WERI-Rb-1 (cell line): ENCODE data around the gene CES2.

Source experiments
- DNase-seq: peaks from one replicate; pipeline ENCODE4 v3.0.0-alpha.2; 2020
- H3K27ac ChIP-seq: fragments of 250-450 bp; sonication (Bioruptor Pico); 2 replicates; pipeline ENCODE4 v1.5.1; 2020; ENCODE audit warnings: mild to moderate bottlenecking, moderate library complexity
- H3K27me3 ChIP-seq: fragments of 250-450 bp; sonication (Bioruptor Pico); 2 replicates; pipeline ENCODE4 v1.5.1; 2021; ENCODE audit warnings: mild to moderate bottlenecking, low read depth, moderate library complexity; ENCODE audit not compliant: insufficient read depth, severe bottlenecking
- H3K36me3 ChIP-seq: fragments of 250-450 bp; sonication (Bioruptor Pico); 2 replicates; pipeline ENCODE4 v1.5.1; 2020; ENCODE audit warnings: mild to moderate bottlenecking, moderate library complexity
- H3K4me3 ChIP-seq: 2 replicates; pipeline ENCODE4 v1.5.1; 2011; ENCODE audit warnings: low read depth, mild to moderate bottlenecking, control low read depth, low read length
- H3K9me3 ChIP-seq: fragments of 250-450 bp; sonication (Bioruptor Pico); 2 replicates; pipeline ENCODE4 v1.5.1; 2021; ENCODE audit warnings: mild to moderate bottlenecking, moderate library complexity; ENCODE audit not compliant: severe bottlenecking
- TF ChIP-seq, protein P1 (sequence below): IDR thresholded peaks from 2 replicates; pipeline ENCODE4 v1.5.1; 2011; ENCODE audit warnings: low read depth, mild to moderate bottlenecking, control low read depth, inconsistent platforms, low read length

Gene CES2

DNA sequence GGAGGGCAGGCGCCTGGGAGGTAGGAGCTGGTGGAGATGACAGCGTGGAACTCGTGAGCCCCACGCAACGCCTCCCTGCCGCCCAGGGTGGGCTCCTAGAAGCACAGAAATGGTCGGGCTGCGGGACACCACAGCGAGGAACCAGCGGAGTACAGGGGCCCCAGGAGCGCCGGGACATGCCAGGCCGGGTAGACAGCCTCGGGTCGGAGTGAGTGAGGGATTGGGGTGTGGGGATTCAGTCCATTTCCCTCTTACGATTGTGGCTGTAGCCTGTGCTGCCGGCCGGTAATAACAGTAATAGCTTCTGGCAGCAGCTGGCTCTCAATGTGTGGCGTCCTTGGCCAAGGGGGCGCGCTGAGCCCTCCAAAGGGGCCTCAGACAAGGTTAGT is 13.5 kb downstream of the CES2 start:
- TF ChIP-seq, protein P1, sequence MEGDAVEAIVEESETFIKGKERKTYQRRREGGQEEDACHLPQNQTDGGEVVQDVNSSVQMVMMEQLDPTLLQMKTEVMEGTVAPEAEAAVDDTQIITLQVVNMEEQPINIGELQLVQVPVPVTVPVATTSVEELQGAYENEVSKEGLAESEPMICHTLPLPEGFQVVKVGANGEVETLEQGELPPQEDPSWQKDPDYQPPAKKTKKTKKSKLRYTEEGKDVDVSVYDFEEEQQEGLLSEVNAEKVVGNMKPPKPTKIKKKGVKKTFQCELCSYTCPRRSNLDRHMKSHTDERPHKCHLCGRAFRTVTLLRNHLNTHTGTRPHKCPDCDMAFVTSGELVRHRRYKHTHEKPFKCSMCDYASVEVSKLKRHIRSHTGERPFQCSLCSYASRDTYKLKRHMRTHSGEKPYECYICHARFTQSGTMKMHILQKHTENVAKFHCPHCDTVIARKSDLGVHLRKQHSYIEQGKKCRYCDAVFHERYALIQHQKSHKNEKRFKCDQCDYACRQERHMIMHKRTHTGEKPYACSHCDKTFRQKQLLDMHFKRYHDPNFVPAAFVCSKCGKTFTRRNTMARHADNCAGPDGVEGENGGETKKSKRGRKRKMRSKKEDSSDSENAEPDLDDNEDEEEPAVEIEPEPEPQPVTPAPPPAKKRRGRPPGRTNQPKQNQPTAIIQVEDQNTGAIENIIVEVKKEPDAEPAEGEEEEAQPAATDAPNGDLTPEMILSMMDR: no peak
- H3K36me3 ChIP-seq: no peaks in the 10 kb centered on the region
- peaks cover 7% of the 10 kb centered on the region for H3K9me3 ChIP-seq
- H3K27ac ChIP-seq: no peak overlapping the region
- DNase-seq: no peak
- H3K4me3 ChIP-seq: no peak overlapping the region
- no peaks in the 10 kb centered on the region for H3K27me3 ChIP-seq

DNA sequence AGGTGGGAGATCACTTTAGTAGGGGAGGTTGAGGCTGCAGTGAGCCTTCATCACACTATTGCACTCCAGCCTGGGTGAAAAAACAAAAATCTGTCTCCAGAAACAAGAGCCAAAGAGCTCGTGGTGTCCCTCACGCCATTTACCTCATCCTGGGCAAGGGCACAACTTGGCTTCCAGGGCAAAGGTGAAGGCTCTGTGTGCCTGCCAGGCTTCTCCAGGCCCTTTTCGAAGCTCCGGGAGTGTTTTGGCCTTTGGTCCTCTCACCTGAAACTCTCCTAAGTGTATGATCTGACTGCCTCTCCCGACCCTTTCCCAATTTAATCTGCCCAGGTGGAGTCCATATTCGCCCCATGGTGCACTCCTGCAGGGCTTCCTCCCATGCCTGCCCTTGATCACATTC is 14.2 kb downstream of the CES2 start:
- Histone ChIP-seq H3K27me3 (no peaks in the 10 kb centered on the region), H3K27ac (no peak overlapping the region), H3K4me3 (no peak overlapping the region), H3K36me3 (no peaks in the 10 kb centered on the region), H3K9me3 (peaks cover 7% of the 10 kb centered on the region)
- DNase-seq: no peak
- TF ChIP-seq, protein P1: no peak

DNA sequence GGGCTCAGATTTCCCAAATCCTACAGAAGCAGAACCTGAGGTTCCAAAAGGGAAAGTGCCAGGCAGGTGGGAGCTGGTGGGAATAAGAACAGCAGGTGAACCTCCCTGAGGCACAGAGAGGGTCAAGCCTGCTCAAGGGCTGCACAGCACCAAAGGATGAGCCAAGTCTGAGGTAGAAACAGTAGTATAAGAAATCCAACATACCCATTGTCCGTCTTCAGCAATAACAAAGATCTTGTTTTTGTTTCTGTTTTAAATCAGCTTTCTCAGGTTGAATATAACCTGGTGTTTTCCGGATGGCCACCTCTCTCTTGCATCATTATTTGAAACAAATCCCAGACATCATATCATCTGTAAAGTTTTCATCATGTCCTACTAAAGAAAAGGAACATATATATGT is 15.1 kb downstream of the CES2 start:
- TF ChIP-seq, protein P1: no peak
- Histone ChIP-seq H3K9me3 (peaks cover 7% of the 10 kb centered on the region), H3K27me3 (no peaks in the 10 kb centered on the region), H3K36me3 (no peaks in the 10 kb centered on the region), H3K27ac (peak overlapping the region; percentile 4; the same call in 1 of the 2 replicates), H3K4me3 (no peak overlapping the region)
- no peak for DNase-seq

DNA sequence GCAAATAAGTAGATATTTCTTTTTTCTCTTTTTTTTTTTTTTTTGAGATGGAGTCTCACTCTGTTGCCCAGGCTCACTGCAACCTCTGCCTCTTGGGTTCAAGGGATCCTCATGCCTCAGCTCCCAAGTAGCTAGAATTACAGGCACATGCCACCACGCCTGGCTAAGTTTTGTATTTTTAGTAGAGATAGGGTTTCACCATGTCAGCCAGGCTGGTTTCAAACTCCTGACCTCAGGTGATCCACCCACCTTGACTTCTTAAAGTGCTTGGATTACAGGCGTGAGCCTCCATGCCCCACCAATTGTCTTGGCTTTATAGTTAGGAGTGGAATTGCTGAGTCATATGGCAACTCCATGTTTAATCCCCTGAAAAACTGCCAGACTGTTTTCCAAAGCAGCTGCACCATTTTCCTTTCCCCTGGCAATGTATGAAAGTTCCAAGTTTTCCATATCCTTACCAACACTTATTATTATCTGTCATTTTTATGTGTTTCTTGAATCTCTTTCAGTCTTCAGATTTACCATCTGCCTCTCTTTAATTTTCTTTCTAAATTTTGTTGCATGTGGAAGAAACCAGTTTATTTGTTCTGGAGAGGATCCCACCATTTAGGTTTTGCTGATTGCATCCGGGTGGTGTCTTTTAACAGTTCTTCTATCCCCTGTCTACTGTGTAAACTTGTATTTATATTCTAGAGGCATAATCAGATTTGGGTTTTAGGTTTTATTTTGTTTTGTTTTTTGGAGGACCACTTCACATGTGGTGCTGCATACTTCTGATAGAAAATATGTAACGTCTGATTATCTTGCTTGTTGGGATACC is 15.9 kb downstream of the CES2 start:
- TF ChIP-seq, protein P1: no peak
- Histone ChIP-seq H3K4me3 (no peak overlapping the region), H3K27me3 (no peaks in the 10 kb centered on the region)

DNA sequence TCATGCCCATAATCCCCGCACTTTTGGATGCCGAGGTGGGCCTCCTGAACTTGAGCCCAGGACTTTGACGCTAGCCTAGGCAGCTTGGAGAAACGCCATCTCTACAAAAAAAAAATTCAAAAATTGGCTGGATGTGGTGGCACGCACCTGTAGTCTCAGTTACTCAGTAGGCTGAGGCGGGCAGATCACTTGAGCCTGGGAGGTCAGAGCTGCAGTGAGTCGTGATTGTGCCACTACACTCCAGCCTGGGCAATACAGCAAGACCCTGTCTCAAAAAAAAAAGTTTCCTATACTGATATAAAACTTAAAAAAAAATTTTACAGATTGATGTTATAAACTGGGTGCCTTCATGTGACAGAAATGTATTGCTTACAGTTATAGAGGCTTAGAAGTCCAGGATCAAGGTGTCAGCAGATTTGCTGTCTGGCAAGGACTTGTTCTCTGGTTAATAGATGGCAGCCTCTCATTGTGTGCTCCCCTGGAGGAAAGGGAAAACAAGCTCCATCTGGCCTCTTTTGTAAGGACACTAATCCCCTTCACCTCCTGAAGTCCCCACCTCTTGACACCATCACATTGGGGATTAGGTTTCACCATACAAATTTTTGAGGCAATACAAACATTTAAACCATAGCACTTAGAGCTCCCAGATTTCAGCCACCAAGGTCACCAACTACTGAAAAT is 17.3 kb downstream of the CES2 start:
- peak overlapping the region; percentile 74 for H3K27ac ChIP-seq
- TF ChIP-seq, protein P1: no peak
- H3K36me3 ChIP-seq: no peaks in the 10 kb centered on the region
- H3K9me3 ChIP-seq: peaks cover 7% of the 10 kb centered on the region
- H3K27me3 ChIP-seq: no peaks in the 10 kb centered on the region
- no peak overlapping the region for H3K4me3 ChIP-seq
- DNase-seq: peak; percentile 76

More for the DNA sequence above, 15.9 kb downstream of the CES2 start:
- DNase-seq: peak; percentile 53
- Histone ChIP-seq H3K36me3 (no peaks in the 10 kb centered on the region), H3K9me3 (peaks cover 7% of the 10 kb centered on the region), H3K27ac (peak overlapping the region; percentile 74)
